ENCODE data around the gene TFPI. TPM values are rescaled to one million over a fixed set of nuclear protein-coding genes. Genes with fewer than 3 reads are reported as not detected.

The TFPI gene
- total RNA-seq, 1 donor from 2014 or later = 56.6 TPM

GRCh38 chr2:187422282-187422681 lies 132.0 kb downstream of the TFPI start:
- no peak for DNase-seq (ENCODE audit: low read depth)
- H4K20me1 ChIP-seq (ENCODE audit: insufficient read depth, low read length) = no peaks in the 10 kb centered on the region
- H3K4me1 Mint-ChIP-seq (ENCODE audit: low read depth, unreplicated experiment) = peaks cover 2% of the 10 kb centered on the region
- no peak overlapping the region for H3K4me3 ChIP-seq (ENCODE audit: insufficient read depth, low read depth, low read length)
- H3K4me3 Mint-ChIP-seq (ENCODE audit: unreplicated experiment) = no peak overlapping the region
- no peaks in the 10 kb centered on the region for H3K9me3 Mint-ChIP-seq (ENCODE audit: unreplicated experiment)
- no peak for TF ChIP-seq EZH2 (IDR thresholded peaks at IDR 0.05; ENCODE audit: insufficient read depth, low read length)
- TF ChIP-seq, protein P1, sequence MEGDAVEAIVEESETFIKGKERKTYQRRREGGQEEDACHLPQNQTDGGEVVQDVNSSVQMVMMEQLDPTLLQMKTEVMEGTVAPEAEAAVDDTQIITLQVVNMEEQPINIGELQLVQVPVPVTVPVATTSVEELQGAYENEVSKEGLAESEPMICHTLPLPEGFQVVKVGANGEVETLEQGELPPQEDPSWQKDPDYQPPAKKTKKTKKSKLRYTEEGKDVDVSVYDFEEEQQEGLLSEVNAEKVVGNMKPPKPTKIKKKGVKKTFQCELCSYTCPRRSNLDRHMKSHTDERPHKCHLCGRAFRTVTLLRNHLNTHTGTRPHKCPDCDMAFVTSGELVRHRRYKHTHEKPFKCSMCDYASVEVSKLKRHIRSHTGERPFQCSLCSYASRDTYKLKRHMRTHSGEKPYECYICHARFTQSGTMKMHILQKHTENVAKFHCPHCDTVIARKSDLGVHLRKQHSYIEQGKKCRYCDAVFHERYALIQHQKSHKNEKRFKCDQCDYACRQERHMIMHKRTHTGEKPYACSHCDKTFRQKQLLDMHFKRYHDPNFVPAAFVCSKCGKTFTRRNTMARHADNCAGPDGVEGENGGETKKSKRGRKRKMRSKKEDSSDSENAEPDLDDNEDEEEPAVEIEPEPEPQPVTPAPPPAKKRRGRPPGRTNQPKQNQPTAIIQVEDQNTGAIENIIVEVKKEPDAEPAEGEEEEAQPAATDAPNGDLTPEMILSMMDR (IDR thresholded peaks at IDR 0.05; ENCODE audit: insufficient read depth, low read depth, low read length) = no peak
- FAIRE-seq = no peak
- H2AFZ ChIP-seq (ENCODE audit: low read depth, low read length) = no peak overlapping the region
- no peaks in the 10 kb centered on the region for H3K79me2 ChIP-seq (ENCODE audit: insufficient read depth, low read length)
- no peaks in the 10 kb centered on the region for H3K36me3 ChIP-seq (ENCODE audit: insufficient read depth, low read length)
- no peak overlapping the region for H3K9ac ChIP-seq (ENCODE audit: low read length)
- no peaks in the 10 kb centered on the region for H3K36me3 Mint-ChIP-seq (ENCODE audit: low read depth, unreplicated experiment)
- H3K27ac ChIP-seq (ENCODE audit: low read depth, low read length) = no peak overlapping the region
- H3K27me3 ChIP-seq (ENCODE audit: insufficient read depth, low read length) = no peaks in the 10 kb centered on the region
- no peak overlapping the region for H3K27ac Mint-ChIP-seq (ENCODE audit: unreplicated experiment)
- no peak overlapping the region for H3K4me2 ChIP-seq (ENCODE audit: low read length)
- H3K4me1 ChIP-seq (ENCODE audit: insufficient read depth, low read length) = no peaks in the 10 kb centered on the region
- no peaks in the 10 kb centered on the region for H3K27me3 Mint-ChIP-seq (ENCODE audit: low read depth, unreplicated experiment)
- no peaks in the 10 kb centered on the region for H3K9me3 ChIP-seq (ENCODE audit: insufficient read depth, low read depth, low read length)

GRCh38 chr2:187421519-187421918 lies 132.7 kb downstream of the TFPI start:
- Mint-ChIP-seq H3K36me3 (ENCODE audit: low read depth, unreplicated experiment) (no peaks in the 10 kb centered on the region), H3K4me3 (ENCODE audit: unreplicated experiment) (no peak overlapping the region), H3K4me1 (ENCODE audit: low read depth, unreplicated experiment) (peaks cover 2% of the 10 kb centered on the region), H3K27me3 (ENCODE audit: low read depth, unreplicated experiment) (no peaks in the 10 kb centered on the region), H3K27ac (ENCODE audit: unreplicated experiment) (no peak overlapping the region), H3K9me3 (ENCODE audit: unreplicated experiment) (no peaks in the 10 kb centered on the region)
- Histone ChIP-seq H2AFZ (ENCODE audit: low read depth, low read length) (no peak overlapping the region), H3K9me3 (ENCODE audit: insufficient read depth, low read depth, low read length) (no peaks in the 10 kb centered on the region), H3K36me3 (ENCODE audit: insufficient read depth, low read length) (no peaks in the 10 kb centered on the region), H3K9ac (ENCODE audit: low read length) (no peak overlapping the region), H3K27ac (ENCODE audit: low read depth, low read length) (no peak overlapping the region), H3K4me1 (ENCODE audit: insufficient read depth, low read length) (no peaks in the 10 kb centered on the region), H3K4me2 (ENCODE audit: low read length) (no peak overlapping the region), H3K27me3 (ENCODE audit: insufficient read depth, low read length) (no peaks in the 10 kb centered on the region), H4K20me1 (ENCODE audit: insufficient read depth, low read length) (no peaks in the 10 kb centered on the region), H3K79me2 (ENCODE audit: insufficient read depth, low read length) (no peaks in the 10 kb centered on the region), H3K4me3 (ENCODE audit: insufficient read depth, low read depth, low read length) (no peak overlapping the region)
- no peak for FAIRE-seq
- TF ChIP-seq, protein P1 (IDR thresholded peaks at IDR 0.05; ENCODE audit: insufficient read depth, low read depth, low read length) = no peak
- TF ChIP-seq EZH2 (IDR thresholded peaks at IDR 0.05; ENCODE audit: insufficient read depth, low read length) = no peak
- no peak for DNase-seq (ENCODE audit: low read depth)

DNA sequence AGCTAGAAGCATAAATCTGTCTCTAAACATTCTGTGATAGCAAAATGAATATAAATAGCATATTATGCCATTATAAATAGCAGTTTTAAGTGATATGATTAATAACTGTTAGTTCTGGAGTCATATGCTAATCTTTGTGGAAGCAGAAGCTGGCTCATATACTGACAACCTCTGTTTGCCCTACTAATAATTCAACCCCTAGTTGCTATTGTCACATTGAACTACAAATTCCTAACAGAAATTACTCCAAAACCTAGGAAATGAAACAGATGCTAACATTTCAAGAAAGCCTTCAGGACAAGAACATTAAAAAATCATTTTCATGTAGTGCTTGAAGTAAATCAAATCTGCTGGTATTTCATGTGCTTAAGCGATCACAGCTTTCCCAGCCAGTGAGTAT lies 134.4 kb downstream of the TFPI start:
- Histone ChIP-seq H3K4me3 (ENCODE audit: insufficient read depth, low read depth, low read length) (no peak overlapping the region), H3K9me3 (ENCODE audit: insufficient read depth, low read depth, low read length) (no peaks in the 10 kb centered on the region), H4K20me1 (ENCODE audit: insufficient read depth, low read length) (no peaks in the 10 kb centered on the region), H2AFZ (ENCODE audit: low read depth, low read length) (no peak overlapping the region), H3K27ac (ENCODE audit: low read depth, low read length) (no peak overlapping the region), H3K9ac (ENCODE audit: low read length) (no peak overlapping the region), H3K79me2 (ENCODE audit: insufficient read depth, low read length) (no peaks in the 10 kb centered on the region), H3K4me2 (ENCODE audit: low read length) (no peak overlapping the region), H3K27me3 (ENCODE audit: insufficient read depth, low read length) (no peaks in the 10 kb centered on the region), H3K4me1 (ENCODE audit: insufficient read depth, low read length) (no peaks in the 10 kb centered on the region), H3K36me3 (ENCODE audit: insufficient read depth, low read length) (no peaks in the 10 kb centered on the region)
- FAIRE-seq (no peak), DNase-seq (ENCODE audit: low read depth) (no peak)
- H3K27me3 Mint-ChIP-seq (ENCODE audit: low read depth, unreplicated experiment) = no peaks in the 10 kb centered on the region
- H3K4me3 Mint-ChIP-seq (ENCODE audit: unreplicated experiment) = no peak overlapping the region
- no peaks in the 10 kb centered on the region for H3K36me3 Mint-ChIP-seq (ENCODE audit: low read depth, unreplicated experiment)
- H3K9me3 Mint-ChIP-seq (ENCODE audit: unreplicated experiment) = no peaks in the 10 kb centered on the region
- H3K4me1 Mint-ChIP-seq (ENCODE audit: low read depth, unreplicated experiment) = peaks cover 2% of the 10 kb centered on the region
- H3K27ac Mint-ChIP-seq (ENCODE audit: unreplicated experiment) = no peak overlapping the region
- TF ChIP-seq, protein P1 (IDR thresholded peaks at IDR 0.05; ENCODE audit: insufficient read depth, low read depth, low read length) = no peak
- no peak for TF ChIP-seq EZH2 (IDR thresholded peaks at IDR 0.05; ENCODE audit: insufficient read depth, low read length)
